HG03354 (cell line): ENCODE data around the gene IKZF3.
"Not testable (repeated sequence)": the region's sequence is repeated elsewhere in the genome, so short reads cannot be mapped to it uniquely, and the experiment has no call there.

Experiments
- ATAC-seq: cut with Tn5 transposase; IDR thresholded peaks from one replicate; pipeline ENCODE4 v1.9.1; 2021; ENCODE audit warnings: mild to moderate bottlenecking; ENCODE audit not compliant: unreplicated experiment, poor library complexity, severe bottlenecking

IKZF3 gene

GRCh38 chr17:39761861-39762496, 102.1 kb downstream of the IKZF3 start:
- no peak for ATAC-seq

GRCh38 chr17:39759204-39759603, 104.9 kb downstream of the IKZF3 start:
- ATAC-seq, result no peak

DNA sequence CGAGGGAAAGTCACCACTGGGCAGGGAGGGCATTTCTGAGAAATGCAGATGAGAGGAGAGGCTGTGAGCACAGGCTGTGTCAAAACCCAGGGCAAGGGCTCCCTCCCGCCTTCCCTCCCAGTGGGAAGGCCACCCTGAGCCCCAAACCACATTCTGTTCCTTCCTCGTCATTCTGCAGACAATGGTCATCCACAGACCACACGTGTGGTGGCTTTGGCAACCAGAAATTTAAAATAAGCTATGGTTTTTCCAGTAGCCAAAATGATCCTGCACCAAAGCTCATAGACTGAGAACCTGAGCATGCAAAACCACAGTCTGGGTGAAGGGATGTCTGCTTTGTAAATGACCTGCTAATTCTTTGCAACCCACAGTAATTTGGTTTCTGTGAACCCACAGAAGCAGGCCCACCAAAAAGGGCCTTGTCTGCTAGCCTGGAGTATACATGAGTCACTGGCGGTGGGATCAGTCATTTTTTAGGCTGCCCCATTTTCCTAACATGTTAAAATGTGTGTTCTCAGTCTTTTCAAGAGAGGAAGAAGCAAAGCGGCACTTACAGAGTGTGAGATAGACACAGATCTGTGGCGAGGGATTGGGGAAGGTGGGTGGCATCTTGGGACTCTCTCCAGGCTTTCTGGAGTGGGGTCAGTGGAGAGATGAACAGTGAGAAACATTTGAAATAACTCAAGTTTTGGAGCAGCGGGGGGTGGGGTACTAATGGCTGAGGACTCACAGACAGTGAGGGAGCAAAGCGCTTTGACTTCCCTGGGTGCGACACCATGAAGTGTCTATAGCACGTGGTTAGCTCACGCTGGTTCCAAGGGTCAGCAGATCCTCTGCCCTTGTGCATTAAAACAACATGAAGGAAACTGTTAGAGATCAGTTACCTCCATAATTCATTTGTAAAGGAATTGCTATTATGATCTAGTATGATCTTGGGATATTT, 105.9 kb downstream of the IKZF3 start:
- no peak for ATAC-seq

DNA sequence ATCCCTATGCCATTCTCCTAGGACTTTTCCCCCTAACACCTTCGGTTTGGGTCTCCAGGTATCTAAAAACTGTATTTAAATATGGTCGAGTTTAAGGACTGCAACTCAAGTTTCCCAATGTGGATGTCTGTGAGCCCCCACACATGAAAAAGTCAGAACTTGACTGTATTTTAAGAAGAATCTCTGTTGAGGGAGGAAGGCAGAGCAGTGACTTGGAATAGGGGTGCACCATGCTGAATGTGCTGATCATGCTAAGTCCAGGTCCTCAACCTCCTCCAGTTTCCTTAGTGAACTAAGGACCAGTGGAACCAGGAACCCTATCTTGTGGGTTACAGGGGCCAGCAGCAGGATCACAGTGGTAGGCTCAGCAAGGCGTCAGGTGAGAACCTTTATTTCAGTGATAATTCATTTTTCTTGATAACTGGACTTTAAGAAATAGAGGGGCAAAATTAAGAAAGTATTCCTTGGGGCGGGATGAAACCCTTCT, 106.9 kb downstream of the IKZF3 start:
- ATAC-seq, result no peak

GRCh38 chr17:39756380-39757079, 107.6 kb downstream of the IKZF3 start:
- no peak for ATAC-seq

- ATAC-seq, result no peak
These were observed 108.3 kb downstream of the IKZF3 start for GRCh38 chr17:39755554-39756379.

GRCh38 chr17:39754958-39755553, 109.1 kb downstream of the IKZF3 start:
- no peak for ATAC-seq

DNA sequence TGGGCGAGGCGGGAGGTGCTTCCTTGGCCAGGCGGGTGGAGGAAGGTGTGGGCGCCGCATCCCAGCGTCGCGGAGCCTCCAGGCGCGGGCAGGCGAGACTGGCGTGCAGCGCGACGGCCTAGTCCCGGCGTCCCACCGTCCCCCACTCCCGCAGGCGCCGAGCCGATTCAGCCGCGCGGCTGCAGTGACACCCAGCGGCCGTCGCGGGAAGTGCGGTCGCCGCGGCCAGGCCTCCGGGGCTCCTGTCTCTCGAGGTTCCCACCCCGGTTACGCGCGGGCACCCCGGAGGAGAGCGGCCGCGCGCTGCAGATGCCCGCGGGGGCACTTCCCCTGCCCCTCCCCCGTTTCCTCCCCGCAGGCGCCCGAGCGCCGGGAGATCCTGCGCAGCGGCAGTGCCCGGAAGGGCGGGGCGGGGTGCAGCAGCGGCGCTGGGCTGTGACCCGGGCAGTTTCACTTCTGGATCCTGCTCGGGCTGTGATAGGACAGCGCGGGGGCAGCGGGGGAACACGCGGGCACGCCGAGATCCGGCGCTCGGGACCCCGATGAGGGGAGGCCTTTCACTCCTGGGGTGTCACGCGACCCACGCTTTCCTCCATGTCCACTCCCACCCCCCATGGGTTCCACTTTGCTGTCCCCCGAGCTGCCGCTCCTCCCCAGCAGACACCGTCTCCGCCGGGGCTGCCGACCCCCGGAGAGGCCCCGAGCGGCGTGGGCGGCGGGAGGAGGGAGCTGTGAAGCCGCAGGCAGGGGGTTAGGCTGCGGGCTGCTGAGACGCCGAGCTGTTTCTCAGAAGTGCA, 109.8 kb downstream of the IKZF3 start:
- ATAC-seq, result peak; percentile 65

- ATAC-seq, result peak; percentile 23
These were observed 110.5 kb downstream of the IKZF3 start for GRCh38 chr17:39753514-39754160.

GRCh38 chr17:39752241-39752881, 111.8 kb downstream of the IKZF3 start:
- ATAC-seq, result no peak

GRCh38 chr17:39751637-39752036, 112.5 kb downstream of the IKZF3 start:
- no peak for ATAC-seq

DNA sequence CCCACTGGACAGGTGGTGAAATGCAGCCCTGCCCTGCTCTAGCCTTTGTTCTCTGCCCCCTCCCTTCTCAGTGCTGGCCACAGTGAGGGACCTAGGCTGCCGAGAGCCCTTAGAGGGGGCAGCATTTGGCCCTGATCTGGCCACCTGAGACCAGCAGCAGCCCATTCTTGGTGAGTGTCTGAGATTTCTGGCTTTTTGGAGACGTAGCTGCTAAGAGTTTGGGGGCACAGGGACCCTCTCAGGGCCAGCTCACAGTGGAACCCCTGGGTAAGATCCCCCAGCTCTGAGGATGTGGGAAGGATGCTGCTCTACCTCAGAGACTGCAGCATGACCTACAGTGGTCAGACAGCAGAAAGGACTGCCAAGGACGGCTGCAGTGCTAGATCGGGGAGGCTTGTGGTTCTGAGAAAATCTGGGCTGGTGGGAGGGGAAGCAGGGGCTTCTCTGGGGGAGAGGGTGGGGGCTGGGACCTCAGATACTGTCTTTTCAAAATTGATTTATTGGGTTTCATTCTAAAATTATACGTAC, 113.0 kb downstream of the IKZF3 start:
- ATAC-seq, result no peak

DNA sequence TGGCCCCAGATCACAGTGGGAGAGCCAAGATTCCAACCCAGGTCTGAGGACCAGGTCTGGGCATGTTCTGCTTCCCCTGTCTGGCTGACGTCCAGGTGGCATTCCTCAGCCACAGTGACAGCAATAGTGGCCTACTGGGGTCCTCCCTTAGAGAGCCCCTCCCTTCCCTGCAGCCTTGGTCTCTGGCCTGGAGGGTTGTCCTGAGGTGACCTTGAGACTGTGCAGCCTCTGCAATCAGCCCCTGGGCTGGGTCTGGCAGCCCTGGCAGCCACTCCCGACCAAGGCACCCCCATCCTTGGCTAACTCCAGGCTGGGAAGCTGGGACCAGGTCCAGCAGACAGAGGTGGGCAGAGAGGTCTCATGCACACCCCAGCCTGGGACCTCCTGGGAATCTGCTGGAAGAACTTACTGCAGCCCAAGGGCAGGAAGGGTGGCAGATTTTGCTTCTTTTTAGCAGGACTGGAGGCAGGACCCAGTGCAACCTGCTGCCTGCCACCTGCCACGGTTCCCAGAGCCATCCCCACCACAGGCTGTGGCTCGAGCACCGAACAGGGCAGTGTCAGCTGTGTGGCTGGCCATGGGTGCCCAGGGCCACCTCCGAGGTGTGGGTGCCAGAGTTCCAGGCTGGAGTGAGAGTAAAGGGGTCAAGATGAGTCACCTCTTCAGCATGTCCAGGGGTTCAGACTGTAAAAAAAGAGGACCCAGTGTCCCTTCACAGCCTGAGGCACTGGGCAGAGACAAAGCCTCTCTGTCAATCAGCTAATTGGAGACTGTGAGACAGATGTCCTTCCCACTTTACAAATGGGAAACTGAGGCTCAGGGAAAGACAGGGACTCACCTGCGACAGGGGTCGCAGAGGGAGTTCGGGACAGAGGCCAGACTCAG, 113.7 kb downstream of the IKZF3 start:
- ATAC-seq, result no peak

- ATAC-seq, result not testable (repeated sequence)
These were observed 115.6 kb downstream of the IKZF3 start for GRCh38 chr17:39748444-39749034.

- ATAC-seq, result no peak
These were observed 116.4 kb downstream of the IKZF3 start for GRCh38 chr17:39747745-39748144.

DNA sequence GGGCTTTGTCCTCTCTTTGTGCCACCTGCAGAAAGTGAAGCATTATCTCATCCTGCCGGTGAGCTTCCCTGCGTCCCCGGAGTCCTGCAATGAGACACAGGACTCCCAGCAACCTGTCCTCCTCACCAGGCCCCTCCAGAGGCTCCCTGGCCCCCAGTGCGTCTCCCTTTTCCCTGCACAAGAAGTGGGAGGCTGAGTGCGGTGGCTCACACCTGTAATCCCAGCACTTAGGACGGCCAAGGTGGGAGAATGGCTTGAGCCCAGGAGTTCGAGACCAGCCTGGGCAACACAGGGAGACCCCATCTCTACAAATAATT, 118.0 kb downstream of the IKZF3 start:
- no peak for ATAC-seq
